OCI-LY7 (cell line): ENCODE results near the gene ARHGAP4.

Experiments
- EZH2phosphoT487 ChIP-seq: fragments of 200-600 bp; sonication (generic); IDR thresholded peaks from 2 replicates; pipeline ENCODE4 v1.6.1; 2018; ENCODE audit warnings: low read depth, borderline replicate concordance, mild to moderate bottlenecking, mixed run types, antibody characterized with exemption, low read length, moderate library complexity, mixed read lengths
- TF ChIP-seq, protein P1 (sequence below): fragments of 200-600 bp; sonication (generic); conservative IDR thresholded peaks from 2 replicates; pipeline ENCODE4 v1.5.1; 2014; ENCODE audit warnings: mild to moderate bottlenecking, antibody characterized with exemption, low read length, moderate library complexity, mixed read lengths

DNA sequence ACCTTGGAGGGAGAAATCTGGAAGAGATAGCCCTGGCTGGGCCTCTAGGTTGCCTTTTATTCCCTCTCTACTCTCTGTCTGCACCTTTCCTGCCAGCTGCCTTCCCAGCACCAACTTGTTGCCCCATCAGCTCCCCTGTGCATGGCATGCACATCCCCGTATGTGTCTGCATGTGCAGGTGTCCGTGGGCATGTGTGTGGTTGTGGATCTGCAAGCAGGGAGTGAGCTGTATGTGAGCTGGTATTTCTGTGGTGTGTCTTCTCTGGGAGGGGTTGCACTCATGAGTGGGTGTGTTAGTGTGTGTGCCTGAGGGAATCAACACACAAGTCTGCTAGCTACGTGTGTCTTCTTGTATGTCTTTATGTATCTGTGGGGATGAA, 50.0 kb downstream of the ARHGAP4 start:
- TF ChIP-seq, protein P1, sequence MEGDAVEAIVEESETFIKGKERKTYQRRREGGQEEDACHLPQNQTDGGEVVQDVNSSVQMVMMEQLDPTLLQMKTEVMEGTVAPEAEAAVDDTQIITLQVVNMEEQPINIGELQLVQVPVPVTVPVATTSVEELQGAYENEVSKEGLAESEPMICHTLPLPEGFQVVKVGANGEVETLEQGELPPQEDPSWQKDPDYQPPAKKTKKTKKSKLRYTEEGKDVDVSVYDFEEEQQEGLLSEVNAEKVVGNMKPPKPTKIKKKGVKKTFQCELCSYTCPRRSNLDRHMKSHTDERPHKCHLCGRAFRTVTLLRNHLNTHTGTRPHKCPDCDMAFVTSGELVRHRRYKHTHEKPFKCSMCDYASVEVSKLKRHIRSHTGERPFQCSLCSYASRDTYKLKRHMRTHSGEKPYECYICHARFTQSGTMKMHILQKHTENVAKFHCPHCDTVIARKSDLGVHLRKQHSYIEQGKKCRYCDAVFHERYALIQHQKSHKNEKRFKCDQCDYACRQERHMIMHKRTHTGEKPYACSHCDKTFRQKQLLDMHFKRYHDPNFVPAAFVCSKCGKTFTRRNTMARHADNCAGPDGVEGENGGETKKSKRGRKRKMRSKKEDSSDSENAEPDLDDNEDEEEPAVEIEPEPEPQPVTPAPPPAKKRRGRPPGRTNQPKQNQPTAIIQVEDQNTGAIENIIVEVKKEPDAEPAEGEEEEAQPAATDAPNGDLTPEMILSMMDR, result no peak
- TF ChIP-seq EZH2phosphoT487, result no peak
